Measurements from ENCODE around the gene IFNW1. TPM values are rescaled to one million over a fixed set of nuclear protein-coding genes. Genes with fewer than 3 reads are reported as not detected.

IFNW1 gene
- total and polyA plus RNA-seq, 2 donors from 2014 or later, result not detected

DNA sequence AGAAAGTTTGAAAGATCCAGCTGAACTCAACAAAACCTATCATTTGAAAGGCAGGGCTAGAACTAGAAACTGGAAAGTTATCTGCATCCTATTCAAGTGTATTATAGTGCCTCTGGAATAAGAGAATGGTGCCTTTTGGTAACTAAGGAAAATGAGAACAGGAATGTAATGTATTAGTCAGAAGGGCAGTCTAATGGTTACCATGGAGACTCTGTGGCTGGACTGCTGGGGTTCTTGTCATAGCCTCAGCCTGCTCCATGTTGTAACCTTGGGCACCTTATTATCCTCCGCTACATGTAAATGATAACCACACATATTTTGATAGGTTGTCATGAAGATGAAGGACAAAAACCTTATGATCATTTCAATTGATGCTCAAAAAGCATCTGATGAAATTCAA is 39.3 kb downstream of the IFNW1 start:
- H3K27ac ChIP-seq (ENCODE audit: low read depth in 2 of 2, low read length in 2 of 2), result no peak overlapping the region
- H3K4me3 ChIP-seq (ENCODE audit: low read length in 3 of 3), result no peak overlapping the region
- no peaks in the 10 kb centered on the region for H3K27me3 ChIP-seq (ENCODE audit: control insufficient read depth, insufficient read depth, low read length)
- TF ChIP-seq, protein P1, sequence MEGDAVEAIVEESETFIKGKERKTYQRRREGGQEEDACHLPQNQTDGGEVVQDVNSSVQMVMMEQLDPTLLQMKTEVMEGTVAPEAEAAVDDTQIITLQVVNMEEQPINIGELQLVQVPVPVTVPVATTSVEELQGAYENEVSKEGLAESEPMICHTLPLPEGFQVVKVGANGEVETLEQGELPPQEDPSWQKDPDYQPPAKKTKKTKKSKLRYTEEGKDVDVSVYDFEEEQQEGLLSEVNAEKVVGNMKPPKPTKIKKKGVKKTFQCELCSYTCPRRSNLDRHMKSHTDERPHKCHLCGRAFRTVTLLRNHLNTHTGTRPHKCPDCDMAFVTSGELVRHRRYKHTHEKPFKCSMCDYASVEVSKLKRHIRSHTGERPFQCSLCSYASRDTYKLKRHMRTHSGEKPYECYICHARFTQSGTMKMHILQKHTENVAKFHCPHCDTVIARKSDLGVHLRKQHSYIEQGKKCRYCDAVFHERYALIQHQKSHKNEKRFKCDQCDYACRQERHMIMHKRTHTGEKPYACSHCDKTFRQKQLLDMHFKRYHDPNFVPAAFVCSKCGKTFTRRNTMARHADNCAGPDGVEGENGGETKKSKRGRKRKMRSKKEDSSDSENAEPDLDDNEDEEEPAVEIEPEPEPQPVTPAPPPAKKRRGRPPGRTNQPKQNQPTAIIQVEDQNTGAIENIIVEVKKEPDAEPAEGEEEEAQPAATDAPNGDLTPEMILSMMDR (IDR thresholded peaks at IDR 0.05; ENCODE audit: borderline replicate concordance, extremely low read depth, insufficient read depth), result no peak
- no peak overlapping the region for H3K9ac ChIP-seq (ENCODE audit: low read length in 3 of 3)
- no peaks in the 10 kb centered on the region for H3K36me3 ChIP-seq (ENCODE audit: control insufficient read depth in 2 of 3, insufficient read depth in 3 of 3, low read length in 3 of 3)
- DNase-seq (no peak), FAIRE-seq (no peak)
- H3K9me3 ChIP-seq (ENCODE audit: control insufficient read depth in 2 of 3, insufficient read depth in 1 of 3, low read length in 3 of 3), result no peaks in the 10 kb centered on the region
- intact Hi-C loops (cut with DNase I), result loop anchor here (10.0 kb wide), 1 partner anchor 1178 kb away; no protein-coding TSS in a partner anchor
- no peaks in the 10 kb centered on the region for H3K4me1 ChIP-seq (ENCODE audit: control insufficient read depth in 2 of 3, insufficient read depth in 2 of 3, low read depth in 1 of 3, low read length in 3 of 3)

DNA sequence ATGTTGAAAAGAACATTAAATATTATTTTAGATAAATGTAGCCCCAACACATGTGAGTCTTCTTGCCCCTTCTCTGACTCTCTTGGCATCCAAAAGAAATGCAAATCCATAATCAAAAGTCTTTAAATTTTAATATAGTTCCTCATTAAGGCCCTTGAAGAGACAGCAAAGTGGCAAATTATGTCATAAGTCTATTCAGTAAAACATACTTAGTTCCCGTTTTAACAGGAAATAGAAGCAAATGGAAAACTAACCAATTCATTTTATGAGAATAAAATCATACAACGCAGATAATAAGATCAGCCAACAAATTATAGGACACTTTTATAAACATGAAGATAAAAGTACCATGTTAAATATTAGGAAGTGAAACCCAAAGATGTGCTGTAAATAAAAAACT is 43.8 kb downstream of the IFNW1 start:
- no peaks in the 10 kb centered on the region for H3K4me1 ChIP-seq (ENCODE audit: control insufficient read depth in 2 of 3, insufficient read depth in 2 of 3, low read depth in 1 of 3, low read length in 3 of 3)
- DNase-seq (no peak), FAIRE-seq (no peak)
- H3K36me3 ChIP-seq (ENCODE audit: control insufficient read depth in 2 of 3, insufficient read depth in 3 of 3, low read length in 3 of 3), result no peaks in the 10 kb centered on the region
- no peak overlapping the region for H3K27ac ChIP-seq (ENCODE audit: low read depth in 2 of 2, low read length in 2 of 2)
- H3K9ac ChIP-seq (ENCODE audit: low read length in 3 of 3), result no peak overlapping the region
- no peaks in the 10 kb centered on the region for H3K27me3 ChIP-seq (ENCODE audit: control insufficient read depth, insufficient read depth, low read length)
- no peaks in the 10 kb centered on the region for H3K9me3 ChIP-seq (ENCODE audit: control insufficient read depth in 2 of 3, insufficient read depth in 1 of 3, low read length in 3 of 3)
- TF ChIP-seq, protein P1 (IDR thresholded peaks at IDR 0.05; ENCODE audit: borderline replicate concordance, extremely low read depth, insufficient read depth), result no peak
- intact Hi-C loops (cut with DNase I), result no loop called here
- no peak overlapping the region for H3K4me3 ChIP-seq (ENCODE audit: low read length in 3 of 3)

DNA sequence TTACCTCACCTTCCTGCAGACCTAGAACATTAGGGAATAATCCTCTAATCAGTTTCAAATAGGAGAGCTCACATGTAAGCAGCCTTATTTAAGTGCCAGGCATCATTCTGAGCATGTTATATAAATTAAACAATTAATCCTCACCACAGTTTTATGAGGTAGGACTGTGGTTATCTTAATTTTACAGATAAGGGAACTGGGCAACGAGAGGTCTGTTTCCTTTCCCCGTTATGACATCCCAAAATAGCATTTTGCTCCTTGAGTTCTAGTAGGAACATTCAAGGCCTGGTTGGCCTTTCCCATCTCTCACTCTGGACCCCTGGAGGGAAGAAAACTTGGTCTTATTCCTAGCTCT is 44.8 kb downstream of the IFNW1 start:
- TF ChIP-seq, protein P1 (IDR thresholded peaks at IDR 0.05; ENCODE audit: borderline replicate concordance, extremely low read depth, insufficient read depth), result no peak
- H3K4me1 ChIP-seq (ENCODE audit: control insufficient read depth in 2 of 3, insufficient read depth in 2 of 3, low read depth in 1 of 3, low read length in 3 of 3), result no peaks in the 10 kb centered on the region
- no peaks in the 10 kb centered on the region for H3K9me3 ChIP-seq (ENCODE audit: control insufficient read depth in 2 of 3, insufficient read depth in 1 of 3, low read length in 3 of 3)
- no peak overlapping the region for H3K27ac ChIP-seq (ENCODE audit: low read depth in 2 of 2, low read length in 2 of 2)
- H3K36me3 ChIP-seq (ENCODE audit: control insufficient read depth in 2 of 3, insufficient read depth in 3 of 3, low read length in 3 of 3), result no peaks in the 10 kb centered on the region
- H3K4me3 ChIP-seq (ENCODE audit: low read length in 3 of 3), result no peak overlapping the region
- DNase-seq, result no peak
- no peaks in the 10 kb centered on the region for H3K27me3 ChIP-seq (ENCODE audit: control insufficient read depth, insufficient read depth, low read length)
- no peak overlapping the region for H3K9ac ChIP-seq (ENCODE audit: low read length in 3 of 3)
- intact Hi-C loops (cut with DNase I), result no loop called here
- no peak for FAIRE-seq
